Right atrium auricular region (tissue), 2 donors: ENCODE results near the gene DCLRE1B. TPM values are rescaled to one million over a fixed set of nuclear protein-coding genes. Genes with fewer than 3 reads are reported as not detected.

Experiments used
- DNase-seq: peaks from one replicate; pipeline ENCODE4 v3.0.0-alpha.2; 2019; ENCODE audit warnings: low spot score
- H3K27ac ChIP-seq, 2 donors: fragments of 200-600 bp; sonication (generic); 1 replicate in 1 of 2; 2 replicates in 1 of 2; pipeline ENCODE4 v1.5.1; 2016 to 2019
- H3K27me3 ChIP-seq, 2 donors: fragments of 200-600 bp; sonication (generic); one replicate each; pipeline versions ENCODE4 v1.5.1 to v1.6.0; 2017 to 2019
- H3K36me3 ChIP-seq: fragments of 200-600 bp; sonication (generic); one replicate; pipeline ENCODE4 v1.5.1; 2016
- H3K4me1 ChIP-seq, 2 donors: fragments of 200-600 bp; sonication (generic); one replicate each; pipeline versions ENCODE4 v1.5.1 to v1.6.0; 2017 to 2019
- H3K4me3 ChIP-seq, 2 donors: fragments of 200-600 bp; sonication (generic); 1 replicate in 1 of 2; 2 replicates in 1 of 2; pipeline ENCODE4 v1.5.1; 2017 to 2019; ENCODE audit warnings: mild to moderate bottlenecking in 1 of 2, moderate library complexity in 1 of 2
- H3K9me3 ChIP-seq, 2 donors: fragments of 200-600 bp; sonication (generic); one replicate each; pipeline ENCODE4 v1.5.1; 2019
- total RNA-seq, 2 donors: library from RNA; depleted of rRNA; stranded (reverse); fragments of >200 nt; gene quantifications; one replicate each; pipeline ENCODE4 v1.1.0, GENCODE V29; 2016
- TF ChIP-seq, protein P1 (sequence below), 2 donors: fragments of 200-600 bp; sonication (generic); IDR thresholded peaks; one replicate each; pipeline ENCODE4 v1.5.1; 2019; ENCODE audit warnings: antibody characterized with exemption in 2 of 2

The DCLRE1B gene
- total RNA-seq, 2 donors from 2014 or later: 1.4 to 2.4 TPM

DNA sequence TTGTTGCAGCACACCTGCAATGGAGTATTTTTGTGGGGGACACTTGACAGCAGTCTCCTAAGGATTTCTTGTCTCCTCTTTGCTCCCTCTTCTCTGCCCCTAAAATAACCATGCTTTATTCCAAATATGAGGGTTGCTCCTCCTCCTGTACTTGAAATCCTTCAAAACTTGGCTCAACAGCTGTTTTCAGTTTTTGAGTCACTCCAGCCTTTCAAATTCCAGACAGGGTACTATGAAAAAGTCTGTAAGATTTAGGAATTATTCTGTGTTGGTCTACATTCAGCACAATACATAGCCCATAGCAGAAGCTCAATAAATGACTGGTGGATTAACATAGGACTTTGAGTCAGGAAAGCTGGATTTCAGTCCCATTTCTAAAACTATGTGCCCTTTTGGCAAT is 6.0 kb upstream of the DCLRE1B start:
- Histone ChIP-seq H3K27me3 (no peaks in the 10 kb centered on the region), H3K36me3 (peaks cover 54% of the 10 kb centered on the region), H3K9me3 (no peaks in the 10 kb centered on the region), H3K4me1 (peaks cover 0 to 10% of the 10 kb centered on the region in 2 donors), H3K4me3 (no peak overlapping the region), H3K27ac (no peak overlapping the region)
- no peak for DNase-seq
- TF ChIP-seq, protein P1, sequence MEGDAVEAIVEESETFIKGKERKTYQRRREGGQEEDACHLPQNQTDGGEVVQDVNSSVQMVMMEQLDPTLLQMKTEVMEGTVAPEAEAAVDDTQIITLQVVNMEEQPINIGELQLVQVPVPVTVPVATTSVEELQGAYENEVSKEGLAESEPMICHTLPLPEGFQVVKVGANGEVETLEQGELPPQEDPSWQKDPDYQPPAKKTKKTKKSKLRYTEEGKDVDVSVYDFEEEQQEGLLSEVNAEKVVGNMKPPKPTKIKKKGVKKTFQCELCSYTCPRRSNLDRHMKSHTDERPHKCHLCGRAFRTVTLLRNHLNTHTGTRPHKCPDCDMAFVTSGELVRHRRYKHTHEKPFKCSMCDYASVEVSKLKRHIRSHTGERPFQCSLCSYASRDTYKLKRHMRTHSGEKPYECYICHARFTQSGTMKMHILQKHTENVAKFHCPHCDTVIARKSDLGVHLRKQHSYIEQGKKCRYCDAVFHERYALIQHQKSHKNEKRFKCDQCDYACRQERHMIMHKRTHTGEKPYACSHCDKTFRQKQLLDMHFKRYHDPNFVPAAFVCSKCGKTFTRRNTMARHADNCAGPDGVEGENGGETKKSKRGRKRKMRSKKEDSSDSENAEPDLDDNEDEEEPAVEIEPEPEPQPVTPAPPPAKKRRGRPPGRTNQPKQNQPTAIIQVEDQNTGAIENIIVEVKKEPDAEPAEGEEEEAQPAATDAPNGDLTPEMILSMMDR (IDR thresholded peaks at IDR 0.05): no peak

DNA sequence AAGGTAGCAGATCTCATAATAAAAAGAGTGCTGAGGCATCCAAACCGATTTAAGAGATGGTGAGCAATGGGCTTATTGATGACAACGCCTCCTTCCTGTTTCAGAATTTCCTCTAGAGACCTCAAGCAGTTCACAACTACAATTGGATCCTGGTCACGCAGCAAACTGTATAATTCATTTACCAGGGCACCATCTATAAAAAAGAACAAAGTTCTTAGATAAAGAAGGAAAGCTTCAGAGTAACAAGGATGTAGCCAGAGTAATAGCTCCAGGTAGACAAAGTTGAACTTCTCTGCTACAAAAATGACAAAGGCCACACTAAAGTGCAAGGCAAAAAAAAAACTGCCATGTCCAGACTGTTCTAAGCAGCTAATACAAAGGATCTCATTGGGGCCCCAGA is 3.9 kb upstream of the DCLRE1B start:
- H3K9me3 ChIP-seq: no peaks in the 10 kb centered on the region
- DNase-seq: no peak
- H3K27me3 ChIP-seq: no peaks in the 10 kb centered on the region
- TF ChIP-seq, protein P1 (IDR thresholded peaks at IDR 0.05): no peak
- H3K4me3 ChIP-seq: no peak overlapping the region
- peaks cover 38% of the 10 kb centered on the region for H3K36me3 ChIP-seq
- no peak overlapping the region for H3K27ac ChIP-seq
- H3K4me1 ChIP-seq: peaks cover 0 to 20% of the 10 kb centered on the region in 2 donors

DNA sequence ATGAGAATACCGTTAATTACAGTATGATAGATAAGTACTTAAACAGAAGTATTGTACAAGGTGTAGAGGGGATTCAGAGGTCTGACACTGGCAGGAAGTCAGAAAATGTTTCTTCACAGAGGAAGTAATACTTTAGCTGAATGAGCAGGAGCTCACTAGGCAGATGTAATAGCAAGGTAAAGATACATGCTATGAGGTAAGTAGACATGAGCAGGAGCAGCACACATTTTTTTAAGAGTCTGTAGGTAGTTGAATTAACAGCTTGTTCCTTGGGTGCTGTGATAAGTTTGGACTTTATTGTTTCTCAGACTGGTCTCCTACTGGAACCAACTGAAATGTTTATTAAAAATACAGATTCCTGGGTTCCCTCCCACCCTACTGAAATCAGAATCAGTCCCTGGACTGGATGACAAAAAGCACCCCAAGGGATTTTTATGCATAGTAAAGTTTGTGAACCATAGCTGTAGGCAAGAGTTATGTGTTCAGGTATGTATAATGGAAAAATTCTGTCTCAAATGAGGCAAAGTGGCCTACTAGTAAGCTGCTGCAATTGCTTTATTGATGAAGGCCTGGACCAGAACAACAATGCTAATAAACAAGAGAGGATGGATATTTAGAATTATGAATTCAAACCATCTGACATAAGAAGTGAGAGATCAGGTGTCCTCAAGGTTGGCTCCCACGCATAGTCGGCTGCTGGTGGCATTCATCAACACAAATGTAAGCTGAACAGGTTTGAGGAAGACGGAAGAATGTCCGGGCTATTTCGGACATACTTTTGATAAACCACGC is 1.4 kb upstream of the DCLRE1B start:
- TF ChIP-seq, protein P1 (IDR thresholded peaks at IDR 0.05): no peak
- DNase-seq: no peak
- H3K27me3 ChIP-seq: no peaks in the 10 kb centered on the region
- H3K36me3 ChIP-seq: peaks cover 23% of the 10 kb centered on the region
- H3K4me1 ChIP-seq: peaks cover 0 to 21% of the 10 kb centered on the region in 2 donors
- no peaks in the 10 kb centered on the region for H3K9me3 ChIP-seq
- H3K4me3 ChIP-seq: peak overlapping the region; percentile 72 to 74
- H3K27ac ChIP-seq: peak overlapping the region; percentile 91 to 94

DNA sequence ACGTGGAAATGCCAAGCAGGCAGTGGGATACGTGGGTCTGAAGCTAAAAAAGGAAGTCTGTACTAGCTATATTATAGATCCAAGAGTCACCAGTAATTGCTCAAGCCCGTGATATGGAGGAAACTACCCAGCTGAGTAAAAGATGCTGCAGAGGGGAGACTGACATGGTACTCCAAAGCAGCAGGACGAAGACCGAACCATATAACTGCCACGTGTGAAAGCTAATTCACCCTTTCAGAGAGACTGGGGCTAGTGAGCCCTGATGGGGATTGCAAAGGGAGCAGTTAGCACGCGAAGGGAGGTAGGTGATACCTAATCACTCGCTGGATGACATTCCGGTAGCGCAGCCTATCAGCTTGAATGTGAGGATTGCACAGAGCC is 843 bp upstream of the DCLRE1B start:
- peaks cover 28% of the 10 kb centered on the region for H3K36me3 ChIP-seq
- peak overlapping the region; percentile 91 to 94 for H3K27ac ChIP-seq

DNA sequence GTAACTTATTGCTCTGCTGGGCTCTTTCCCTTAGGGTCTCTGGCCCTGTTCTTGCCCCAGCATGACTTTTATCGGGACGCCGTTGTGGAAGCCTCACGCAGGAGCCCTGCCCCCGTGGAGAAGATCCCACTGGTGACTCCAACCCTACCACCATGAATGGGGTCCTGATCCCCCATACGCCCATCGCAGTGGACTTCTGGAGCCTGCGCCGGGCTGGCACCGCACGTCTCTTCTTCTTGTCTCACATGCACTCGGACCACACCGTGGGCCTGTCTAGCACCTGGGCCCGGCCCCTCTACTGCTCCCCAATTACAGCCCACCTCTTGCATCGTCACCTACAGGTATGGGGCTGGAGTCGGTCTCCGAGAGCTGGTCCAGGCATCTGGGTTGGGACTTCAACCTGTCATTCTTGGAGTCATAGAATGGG is 322 bp downstream of the DCLRE1B start:
- peak overlapping the region; percentile 72 to 74 for H3K4me3 ChIP-seq
- TF ChIP-seq, protein P1 (IDR thresholded peaks at IDR 0.05): peak in 1 of 2 donors; percentile 26
- peaks cover 22% of the 10 kb centered on the region for H3K36me3 ChIP-seq
- peaks cover 0 to 21% of the 10 kb centered on the region in 2 donors for H3K4me1 ChIP-seq
- no peaks in the 10 kb centered on the region for H3K9me3 ChIP-seq
- no peaks in the 10 kb centered on the region for H3K27me3 ChIP-seq
- peak overlapping the region; percentile 91 to 94 for H3K27ac ChIP-seq
- peak; percentile 60 for DNase-seq

More for the DNA sequence above, 843 bp upstream of the DCLRE1B start:
- TF ChIP-seq, protein P1 (IDR thresholded peaks at IDR 0.05): no peak
- no peak for DNase-seq
- peaks cover 0 to 21% of the 10 kb centered on the region in 2 donors for H3K4me1 ChIP-seq
- H3K9me3 ChIP-seq: no peaks in the 10 kb centered on the region
- no peaks in the 10 kb centered on the region for H3K27me3 ChIP-seq
- H3K4me3 ChIP-seq: peak overlapping the region; percentile 72 to 74
